Lower lobe of right lung (tissue), 2 donors: ENCODE results near the gene MYO9A. TPM values are rescaled to one million over a fixed set of nuclear protein-coding genes. Genes with fewer than 3 reads are reported as not detected.
A peak's percentile ranks its signal among the peaks of the same experiment; 100 is the strongest.

Experiments
- ATAC-seq, 2 donors: fragments of 200-7000 bp; cut with Tn5 transposase; one replicate each; pipeline ENCODE4 v1.9.1; 2020 to 2022; ENCODE audit warnings: mild to moderate bottlenecking in 2 of 2, moderate library complexity in 2 of 2
- DNase-seq: peaks from one replicate; pipeline ENCODE4 v3.0.0-alpha.2; 2020
- H3K27ac ChIP-seq: fragments of 200-600 bp; one replicate; pipeline ENCODE4 v1.8.0; 2022
- H3K27me3 ChIP-seq: fragments of 200-600 bp; one replicate; pipeline ENCODE4 v1.8.0; 2022; ENCODE audit warnings: low read depth
- H3K36me3 ChIP-seq: fragments of 200-600 bp; one replicate; pipeline ENCODE4 v1.8.0; 2022; ENCODE audit warnings: mild to moderate bottlenecking
- H3K4me1 ChIP-seq: fragments of 200-600 bp; one replicate; pipeline ENCODE4 v1.8.0; 2022
- H3K4me3 ChIP-seq: fragments of 200-600 bp; one replicate; pipeline ENCODE4 v1.8.0; 2022; ENCODE audit warnings: mild to moderate bottlenecking
- H3K9me3 ChIP-seq: fragments of 200-600 bp; one replicate; pipeline ENCODE4 v1.8.0; 2022
- CTCF ChIP-seq: fragments of 200-600 bp; IDR thresholded peaks from one replicate; pipeline ENCODE4 v1.8.0; 2022; ENCODE audit warnings: antibody characterized with exemption, mild to moderate bottlenecking
- intact Hi-C: fragments of 100-400 bp; cut with DNase I; formaldehyde crosslinking; loops from one replicate; pipeline ENCODE4 v1.11.0; 2022
- long read RNA-seq: library from polyadenylated mRNA; unstranded; transcript quantifications from one replicate; pipeline ENCODE4 v2.0.0, GENCODE V29; 2021
- total RNA-seq: library from RNA; stranded (reverse); fragmentation: NEBNext Ultra II Directional; extraction: Animal tissue kit (Norgen Biotek cat#: 25700); gene quantifications from one replicate; pipeline ENCODE4 v1.2.1, GENCODE V29; 2021
- donor health status: DM: no; HTN: yes; CAD: no; lungs with severe emphysema.

The MYO9A gene, protein sequence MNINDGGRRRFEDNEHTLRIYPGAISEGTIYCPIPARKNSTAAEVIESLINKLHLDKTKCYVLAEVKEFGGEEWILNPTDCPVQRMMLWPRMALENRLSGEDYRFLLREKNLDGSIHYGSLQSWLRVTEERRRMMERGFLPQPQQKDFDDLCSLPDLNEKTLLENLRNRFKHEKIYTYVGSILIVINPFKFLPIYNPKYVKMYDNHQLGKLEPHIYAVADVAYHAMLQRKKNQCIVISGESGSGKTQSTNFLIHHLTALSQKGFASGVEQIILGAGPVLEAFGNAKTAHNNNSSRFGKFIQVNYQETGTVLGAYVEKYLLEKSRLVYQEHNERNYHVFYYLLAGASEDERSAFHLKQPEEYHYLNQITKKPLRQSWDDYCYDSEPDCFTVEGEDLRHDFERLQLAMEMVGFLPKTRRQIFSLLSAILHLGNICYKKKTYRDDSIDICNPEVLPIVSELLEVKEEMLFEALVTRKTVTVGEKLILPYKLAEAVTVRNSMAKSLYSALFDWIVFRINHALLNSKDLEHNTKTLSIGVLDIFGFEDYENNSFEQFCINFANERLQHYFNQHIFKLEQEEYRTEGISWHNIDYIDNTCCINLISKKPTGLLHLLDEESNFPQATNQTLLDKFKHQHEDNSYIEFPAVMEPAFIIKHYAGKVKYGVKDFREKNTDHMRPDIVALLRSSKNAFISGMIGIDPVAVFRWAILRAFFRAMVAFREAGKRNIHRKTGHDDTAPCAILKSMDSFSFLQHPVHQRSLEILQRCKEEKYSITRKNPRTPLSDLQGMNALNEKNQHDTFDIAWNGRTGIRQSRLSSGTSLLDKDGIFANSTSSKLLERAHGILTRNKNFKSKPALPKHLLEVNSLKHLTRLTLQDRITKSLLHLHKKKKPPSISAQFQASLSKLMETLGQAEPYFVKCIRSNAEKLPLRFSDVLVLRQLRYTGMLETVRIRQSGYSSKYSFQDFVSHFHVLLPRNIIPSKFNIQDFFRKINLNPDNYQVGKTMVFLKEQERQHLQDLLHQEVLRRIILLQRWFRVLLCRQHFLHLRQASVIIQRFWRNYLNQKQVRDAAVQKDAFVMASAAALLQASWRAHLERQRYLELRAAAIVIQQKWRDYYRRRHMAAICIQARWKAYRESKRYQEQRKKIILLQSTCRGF (N-terminal part only)
- 73.8 TPM for total RNA-seq
- long read RNA-seq, partial matches to known transcripts, result 19 of 49 reads
- long read RNA-seq, other reads (novel, unspliced or antisense), result 29 of 49 reads

- intact Hi-C loops, result no loop called here
- peaks cover 27% of the 10 kb centered on the region for H3K4me1 ChIP-seq
- H3K27ac ChIP-seq, result peak within 1 kb of the TSS; percentile 93
- ATAC-seq, result peak; percentile 93 to 96
- peak within 1 kb of the TSS; percentile 81 for H3K4me3 ChIP-seq
- no peaks in the 10 kb centered on the region for H3K36me3 ChIP-seq
- H3K9me3 ChIP-seq, result no peaks in the 10 kb centered on the region
- no peak for TF ChIP-seq CTCF
- peak; percentile 98 for DNase-seq
- no peaks in the 10 kb centered on the region for H3K27me3 ChIP-seq
Measured at GRCh38 chr15:72118017-72118978, at the start of gene MYO9A, which contains the start of gene SENP8. TSS of gene MYO9A (minus strand) at chr15:72118150. CDS start at chr15:72046563, 71,587 bp downstream. TSS of gene SENP8 (plus strand) at chr15:72118403. CDS start at chr15:72139624, 21,221 bp downstream.

DNA sequence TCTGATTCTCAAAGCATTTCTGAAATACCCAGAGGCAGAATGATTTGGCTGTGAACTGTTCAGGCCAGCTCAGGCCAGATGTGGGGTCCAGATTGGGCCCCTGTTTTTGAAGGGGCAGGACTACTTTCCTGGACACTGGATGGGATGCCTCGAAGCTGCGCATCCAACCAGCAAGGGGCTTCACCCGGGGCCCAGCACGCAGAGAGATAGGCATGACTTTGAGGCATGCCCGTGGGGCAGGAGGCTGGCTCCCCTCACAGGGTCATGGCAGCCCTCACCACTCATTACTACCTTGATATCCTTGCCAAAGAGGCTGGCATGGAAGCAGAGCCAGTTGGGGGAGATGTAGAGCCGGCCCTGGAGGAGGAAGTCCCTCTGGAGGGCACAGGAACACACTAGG, 49.5 kb upstream of the MYO9A start:
- ATAC-seq (no peak), DNase-seq (no peak)
- Histone ChIP-seq H3K9me3 (no peaks in the 10 kb centered on the region), H3K4me3 (no peak overlapping the region), H3K27ac (no peak overlapping the region), H3K4me1 (peaks cover 20% of the 10 kb centered on the region), H3K36me3 (no peaks in the 10 kb centered on the region), H3K27me3 (no peaks in the 10 kb centered on the region)
- intact Hi-C loops, result no loop called here
- TF ChIP-seq CTCF, result no peak

GRCh38 chr15:72166716-72167417, 48.9 kb upstream of the MYO9A start:
- Histone ChIP-seq H3K27me3 (no peaks in the 10 kb centered on the region), H3K36me3 (no peaks in the 10 kb centered on the region), H3K4me3 (no peak overlapping the region), H3K27ac (no peak overlapping the region), H3K4me1 (peaks cover 26% of the 10 kb centered on the region), H3K9me3 (no peaks in the 10 kb centered on the region)
- intact Hi-C loops, result no loop called here
- ATAC-seq (no peak), DNase-seq (no peak)
- no peak for TF ChIP-seq CTCF

DNA sequence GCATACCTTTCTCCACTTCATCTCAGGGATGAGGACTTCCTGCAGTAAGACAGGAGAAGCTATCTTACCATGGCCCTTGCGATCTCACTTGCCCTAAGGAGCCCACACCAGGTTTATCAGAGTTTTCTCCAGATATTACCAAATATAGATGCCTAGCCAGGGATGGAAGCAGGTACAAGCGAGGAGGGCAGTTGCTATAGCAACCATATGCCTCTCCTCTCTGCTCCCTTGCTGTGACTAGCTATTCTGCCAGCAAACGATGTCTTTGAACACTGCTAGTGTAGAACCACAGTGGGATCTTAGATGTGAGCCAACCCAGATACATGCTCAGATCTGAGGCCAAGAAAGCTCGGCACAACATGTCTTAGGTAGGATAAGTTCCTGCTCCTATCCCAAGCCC, 45.8 kb upstream of the MYO9A start:
- Histone ChIP-seq H3K27me3 (no peaks in the 10 kb centered on the region), H3K36me3 (no peaks in the 10 kb centered on the region), H3K27ac (no peak overlapping the region), H3K4me3 (no peak overlapping the region), H3K9me3 (no peaks in the 10 kb centered on the region), H3K4me1 (peaks cover 31% of the 10 kb centered on the region)
- no peak for TF ChIP-seq CTCF
- intact Hi-C loops, result no loop called here
- ATAC-seq, result no peak
- no peak for DNase-seq
